HuH-7 (cell line): ENCODE measurements around the gene MED4.
A peak's percentile ranks its signal among the peaks of the same experiment; 100 is the strongest.

Experiments used
- DNase-seq: peaks from one replicate; pipeline ENCODE4 v3.0.0; 2011; ENCODE audit warnings: low spot score

Gene MED4, protein sequence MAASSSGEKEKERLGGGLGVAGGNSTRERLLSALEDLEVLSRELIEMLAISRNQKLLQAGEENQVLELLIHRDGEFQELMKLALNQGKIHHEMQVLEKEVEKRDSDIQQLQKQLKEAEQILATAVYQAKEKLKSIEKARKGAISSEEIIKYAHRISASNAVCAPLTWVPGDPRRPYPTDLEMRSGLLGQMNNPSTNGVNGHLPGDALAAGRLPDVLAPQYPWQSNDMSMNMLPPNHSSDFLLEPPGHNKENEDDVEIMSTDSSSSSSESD

GRCh38 chr13:48094781-48095502 is at the start of gene MED4:
Gene MED4, minus strand, starts transcription at chr13:48095104. Its CDS starts 26 bp downstream, at chr13:48095078.
- DNase-seq = peak; percentile 84

- DNase-seq = no peak
Measured at GRCh38 chr13:48144413-48145035, 49.6 kb upstream of the MED4 start.

DNA sequence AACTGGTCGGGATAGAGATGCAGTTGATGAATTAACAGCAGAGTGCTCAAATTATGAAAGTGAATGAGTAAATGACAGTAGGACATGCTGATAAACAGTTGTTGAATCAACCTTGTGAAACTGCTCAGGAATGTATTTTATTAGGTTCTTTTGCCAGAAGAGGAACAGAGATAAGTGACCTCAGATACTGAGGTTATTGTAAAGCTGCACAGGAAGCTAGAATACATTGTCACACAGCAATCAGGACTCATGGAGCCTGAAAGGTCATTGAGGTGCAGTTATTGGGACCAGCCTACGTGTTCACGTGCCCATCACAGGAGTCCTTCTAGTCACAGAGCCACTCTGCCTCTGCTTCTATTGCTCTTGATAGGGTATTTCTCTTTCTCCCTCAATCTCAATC is 47.5 kb upstream of the MED4 start:
- peak; percentile 15 for DNase-seq

- no peak for DNase-seq
Measured at GRCh38 chr13:48138270-48138669, 43.4 kb upstream of the MED4 start.

GRCh38 chr13:48132961-48133360 is 38.1 kb upstream of the MED4 start:
- DNase-seq = no peak

DNA sequence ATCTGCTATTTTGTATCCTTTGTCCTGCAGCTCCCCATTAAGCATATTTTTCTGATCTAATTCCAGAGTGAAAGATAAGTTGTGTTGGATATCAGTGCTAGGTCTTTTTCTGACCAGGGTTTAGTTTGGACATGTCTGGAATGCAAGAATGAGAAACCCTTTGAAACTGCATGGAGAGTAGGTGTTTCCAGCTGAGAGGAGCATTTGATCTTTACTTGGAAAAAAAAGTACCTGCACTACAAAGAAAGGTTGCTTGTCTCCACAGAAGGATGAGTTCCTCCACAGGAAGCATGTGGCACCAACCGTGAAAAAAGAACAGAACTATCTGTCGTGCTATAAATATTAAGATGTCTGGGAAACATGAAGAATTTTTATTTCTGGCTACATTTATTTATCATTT is 36.6 kb upstream of the MED4 start:
- DNase-seq = no peak

DNA sequence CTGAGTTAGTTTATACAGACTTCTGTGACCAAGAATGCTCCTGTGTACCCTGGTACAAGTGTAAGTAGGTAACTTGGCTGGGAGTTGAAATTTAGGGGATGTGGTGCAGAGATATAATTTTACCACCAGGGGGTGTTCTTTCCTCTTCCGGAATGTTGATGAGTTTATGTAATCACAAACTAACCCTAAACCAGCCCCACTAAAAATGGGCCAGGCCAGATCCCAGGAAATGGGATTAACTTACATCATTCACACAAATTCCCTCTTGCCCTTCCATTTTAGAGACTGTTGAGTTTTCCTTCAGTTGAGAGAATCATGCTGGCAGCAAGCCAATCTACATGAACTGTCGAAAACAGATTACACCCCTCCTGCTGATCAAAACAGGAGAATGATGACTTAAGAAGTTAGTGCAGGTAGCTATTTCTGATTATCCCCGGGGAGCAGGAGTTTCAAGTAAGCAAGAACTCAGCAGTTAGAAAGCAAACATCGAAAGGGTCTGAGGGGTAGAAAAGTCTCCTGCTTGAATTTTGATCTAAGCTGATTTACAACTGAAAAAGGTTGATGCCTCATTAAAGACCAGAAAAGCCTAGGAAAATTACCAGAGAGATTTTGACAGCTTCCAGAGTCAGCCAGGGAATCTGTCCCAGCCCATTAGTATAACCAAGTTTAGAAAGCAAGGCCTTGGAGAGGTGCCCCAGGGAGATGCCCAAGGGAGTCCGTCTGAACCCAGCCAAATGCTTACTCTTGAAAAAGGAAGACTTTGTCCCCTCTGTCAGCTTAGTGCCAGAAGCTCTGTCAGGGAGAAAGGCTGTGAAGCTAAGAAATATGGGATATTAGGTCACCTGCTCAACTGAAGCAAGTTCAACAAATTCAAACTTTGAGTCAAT is 32.3 kb upstream of the MED4 start:
- DNase-seq = peak; percentile 50

GRCh38 chr13:48125794-48126228 is 30.9 kb upstream of the MED4 start:
- no peak for DNase-seq

DNA sequence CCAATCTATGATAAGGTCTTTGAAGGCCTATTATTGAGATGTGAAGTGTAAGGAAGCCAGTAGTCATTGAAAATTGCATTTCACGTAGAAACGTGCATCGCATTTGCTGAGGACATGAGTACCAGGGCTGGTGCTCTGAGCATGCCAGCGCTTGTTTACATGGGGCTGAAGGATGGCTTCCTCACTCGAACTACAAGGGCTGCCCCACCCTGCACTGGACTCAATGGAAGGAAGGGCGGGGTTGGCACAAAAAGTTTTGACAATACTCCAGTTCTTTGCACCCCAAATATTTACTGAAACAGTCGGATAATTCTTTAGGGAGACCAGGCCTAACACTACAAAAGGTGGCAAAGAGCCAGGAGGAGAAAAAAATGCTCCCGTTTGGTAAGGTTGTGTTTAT is 28.9 kb upstream of the MED4 start:
- no peak for DNase-seq

GRCh38 chr13:48121733-48122132 is 26.8 kb upstream of the MED4 start:
- no peak for DNase-seq

DNA sequence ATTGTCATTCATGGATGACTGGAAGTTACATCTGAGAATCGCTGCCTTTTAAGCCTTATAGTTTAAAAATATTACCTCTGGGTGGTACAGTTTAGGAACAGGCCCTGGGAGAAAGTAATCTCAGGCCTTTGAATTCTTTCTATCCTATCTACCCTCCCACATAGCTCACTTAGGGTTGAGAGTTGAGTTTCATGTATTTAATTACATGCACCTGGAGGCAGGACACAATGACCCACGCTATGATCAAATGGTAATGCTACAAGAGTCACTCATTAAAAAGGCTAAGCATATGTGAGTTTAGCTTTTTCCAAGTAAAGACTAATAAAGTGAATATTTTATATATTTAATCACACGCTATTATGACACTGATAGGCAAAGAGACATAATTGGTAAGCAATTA is 25.3 kb upstream of the MED4 start:
- DNase-seq = no peak

DNA sequence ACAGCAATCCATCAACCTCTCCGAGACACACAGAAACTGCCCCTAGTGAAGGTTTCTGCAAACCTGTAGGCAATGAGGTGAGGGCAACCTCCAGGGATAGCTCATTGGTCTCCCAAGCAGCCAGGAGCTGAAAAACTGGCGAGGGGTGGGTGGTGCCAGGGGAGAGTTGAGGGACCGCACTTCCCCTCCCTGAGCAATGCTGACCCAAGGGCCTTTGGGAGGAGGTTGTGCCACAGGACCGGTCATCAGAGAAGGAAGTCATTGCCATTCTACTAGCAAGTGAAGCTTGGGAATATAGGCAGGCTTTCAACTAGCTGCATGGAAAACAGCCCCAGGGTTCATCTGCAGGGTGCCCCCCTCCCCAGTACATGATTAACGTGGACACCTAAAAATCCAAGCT is 23.1 kb upstream of the MED4 start:
- DNase-seq = no peak

DNA sequence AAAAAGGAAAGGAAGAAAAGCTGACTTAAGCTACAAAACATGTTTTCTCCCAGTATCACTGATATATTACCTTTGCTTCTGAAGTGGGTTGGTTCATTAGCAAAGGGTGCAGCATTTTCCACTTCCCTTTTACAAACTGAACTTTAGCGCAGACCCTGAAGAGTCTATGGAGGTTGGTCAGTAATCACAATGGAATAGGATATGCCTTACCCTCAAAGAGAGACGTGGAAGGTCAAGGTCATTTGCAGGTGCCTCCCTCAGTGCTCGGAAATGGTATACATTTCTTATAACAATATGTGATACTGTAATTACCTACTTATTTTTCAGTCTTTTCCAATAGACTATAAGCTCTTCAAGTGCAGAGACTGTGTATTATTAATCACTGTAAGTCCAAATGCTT is 21.9 kb upstream of the MED4 start:
- DNase-seq = no peak

- no peak for DNase-seq
Measured at GRCh38 chr13:48113756-48114130, 18.8 kb upstream of the MED4 start.

GRCh38 chr13:48112896-48113755 is 18.2 kb upstream of the MED4 start:
- no peak for DNase-seq

- peak; percentile 8 for DNase-seq
Measured at GRCh38 chr13:48110931-48111721, 16.2 kb upstream of the MED4 start.

DNA sequence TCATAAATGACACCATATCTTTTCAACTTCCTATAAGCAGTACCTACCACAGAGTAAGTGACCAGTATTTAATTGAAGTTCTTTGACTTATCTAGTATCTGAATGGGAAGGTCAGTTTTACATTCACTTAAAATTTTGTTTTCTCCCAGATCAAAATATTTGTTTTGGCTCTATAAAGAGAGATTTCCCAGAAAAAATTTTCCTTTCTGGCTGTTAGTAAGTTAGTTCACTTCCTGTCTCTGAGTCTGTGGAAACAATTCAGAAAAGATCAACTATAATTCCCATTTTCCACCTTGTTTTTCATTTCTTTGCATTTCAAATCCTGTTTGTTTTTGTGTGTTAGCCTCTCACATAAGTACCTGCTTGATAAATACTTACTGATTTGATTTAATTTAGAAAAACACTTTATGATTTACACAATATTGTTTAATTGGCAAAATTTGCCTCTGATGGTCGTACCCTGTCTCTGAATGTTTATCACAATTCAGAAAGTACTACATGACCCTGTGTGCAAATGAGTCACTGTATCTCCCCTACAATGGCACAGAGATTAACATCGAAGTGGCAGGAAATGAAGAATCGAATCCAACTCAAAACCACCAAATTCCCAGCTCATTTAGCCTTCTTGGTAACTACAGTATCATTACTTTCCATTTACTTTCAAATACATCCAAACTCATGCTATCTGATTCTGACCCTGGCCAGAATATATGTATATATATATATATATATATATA is 15.4 kb upstream of the MED4 start:
- DNase-seq = no peak

DNA sequence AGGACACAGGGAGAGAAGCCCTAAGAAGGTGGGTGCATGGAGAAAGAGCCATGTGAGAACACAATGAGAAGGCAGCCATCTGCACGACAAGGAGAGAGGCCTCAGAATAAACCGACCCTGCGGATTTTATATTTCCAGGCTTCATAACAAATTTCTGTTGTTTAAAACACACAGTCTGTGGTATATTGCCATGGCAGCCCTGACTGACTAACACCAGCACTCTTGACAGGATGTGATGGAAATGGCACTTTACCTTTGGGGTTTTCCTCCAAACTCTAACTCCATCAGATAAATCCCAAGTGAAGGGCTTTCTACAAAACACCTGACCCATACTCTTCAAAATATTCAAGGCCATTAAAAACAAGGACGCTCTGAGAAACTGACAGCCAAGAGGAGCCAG is 13.2 kb upstream of the MED4 start:
- DNase-seq = no peak

DNA sequence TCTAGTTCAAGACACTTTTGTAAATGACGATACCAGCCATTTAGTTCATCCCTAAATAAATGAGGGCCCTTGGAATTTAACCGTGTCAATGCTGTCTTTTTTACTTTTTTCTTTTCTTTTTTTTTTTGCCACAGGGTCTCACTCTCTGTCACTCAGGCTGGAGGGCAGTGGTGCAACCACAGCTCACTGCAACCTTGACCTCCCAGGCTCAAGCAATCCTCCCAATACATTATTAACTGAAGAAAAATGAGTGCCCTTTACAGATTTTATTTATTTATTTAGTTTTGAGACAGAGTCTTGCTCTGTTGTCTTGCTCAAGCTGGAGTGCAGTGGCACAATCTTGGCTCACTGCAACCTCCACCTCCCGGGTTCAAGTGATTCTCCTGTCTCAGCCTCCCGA is 2.9 kb upstream of the MED4 start:
- DNase-seq = no peak

DNA sequence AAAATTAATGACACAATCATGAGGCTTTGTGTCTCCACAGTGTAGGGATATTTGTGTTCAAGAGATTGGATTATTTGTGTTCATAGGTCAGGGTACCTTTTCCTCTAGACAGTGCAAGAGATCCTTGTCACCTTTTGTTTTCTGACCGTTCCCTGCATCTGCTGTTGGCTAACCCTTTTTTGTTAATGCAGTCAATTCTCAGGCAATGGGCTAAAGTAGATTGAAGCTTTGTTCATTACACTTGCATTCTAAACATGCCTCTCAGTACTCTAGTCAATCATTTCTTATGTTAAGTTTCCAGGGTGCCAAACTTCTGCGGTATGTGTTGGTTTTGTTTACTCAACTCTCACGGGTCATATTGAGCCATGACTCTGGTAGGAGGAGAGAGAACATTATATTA is 1.8 kb upstream of the MED4 start:
- DNase-seq = peak; percentile 34
